HG03520 (cell line): Measurements from ENCODE around the gene ZMYND10.

Experiments
- ATAC-seq: cut with Tn5 transposase; IDR thresholded peaks from one replicate; pipeline ENCODE4 v1.9.1; 2021; ENCODE audit warnings: mild to moderate bottlenecking, moderate library complexity; ENCODE audit not compliant: unreplicated experiment

ZMYND10 gene

GRCh38 chr3:50345586-50346234 lies at the start of gene ZMYND10:
ZMYND10 (minus strand) TSS chr3:50345732; CDS start chr3:50345579, 153 bp downstream.
- ATAC-seq: no peak

GRCh38 chr3:50393061-50393460 lies 47.5 kb upstream of the ZMYND10 start:
- no peak for ATAC-seq

- no peak for ATAC-seq
Measured at GRCh38 chr3:50392101-50392715, 46.7 kb upstream of the ZMYND10 start.

GRCh38 chr3:50390508-50391224 lies 45.1 kb upstream of the ZMYND10 start:
- ATAC-seq: no peak

- ATAC-seq: no peak
Measured at GRCh38 chr3:50389414-50389767, 43.9 kb upstream of the ZMYND10 start.

GRCh38 chr3:50388720-50389413 lies 43.3 kb upstream of the ZMYND10 start:
- no peak for ATAC-seq

GRCh38 chr3:50388016-50388719 lies 42.6 kb upstream of the ZMYND10 start:
- ATAC-seq: no peak

GRCh38 chr3:50385754-50386153 lies 40.2 kb upstream of the ZMYND10 start:
- no peak for ATAC-seq

GRCh38 chr3:50383750-50384149 lies 38.2 kb upstream of the ZMYND10 start:
- no peak for ATAC-seq

- ATAC-seq: no peak
Measured at GRCh38 chr3:50382722-50383121, 37.2 kb upstream of the ZMYND10 start.

- ATAC-seq: no peak
Measured at GRCh38 chr3:50381383-50381782, 35.9 kb upstream of the ZMYND10 start.

GRCh38 chr3:50380405-50381085 lies 35.0 kb upstream of the ZMYND10 start:
- no peak for ATAC-seq

- no peak for ATAC-seq
Measured at GRCh38 chr3:50378757-50379156, 33.2 kb upstream of the ZMYND10 start.

GRCh38 chr3:50378024-50378423 lies 32.5 kb upstream of the ZMYND10 start:
- ATAC-seq: no peak

- no peak for ATAC-seq
Measured at GRCh38 chr3:50375258-50375931, 29.9 kb upstream of the ZMYND10 start.

- ATAC-seq: no peak
Measured at GRCh38 chr3:50374363-50375257, 29.1 kb upstream of the ZMYND10 start.

GRCh38 chr3:50373146-50374051 lies 27.9 kb upstream of the ZMYND10 start:
- no peak for ATAC-seq

GRCh38 chr3:50372349-50372748 lies 26.8 kb upstream of the ZMYND10 start:
- no peak for ATAC-seq
